ENCODE results near the gene LOXL3.

LOXL3 gene

DNA sequence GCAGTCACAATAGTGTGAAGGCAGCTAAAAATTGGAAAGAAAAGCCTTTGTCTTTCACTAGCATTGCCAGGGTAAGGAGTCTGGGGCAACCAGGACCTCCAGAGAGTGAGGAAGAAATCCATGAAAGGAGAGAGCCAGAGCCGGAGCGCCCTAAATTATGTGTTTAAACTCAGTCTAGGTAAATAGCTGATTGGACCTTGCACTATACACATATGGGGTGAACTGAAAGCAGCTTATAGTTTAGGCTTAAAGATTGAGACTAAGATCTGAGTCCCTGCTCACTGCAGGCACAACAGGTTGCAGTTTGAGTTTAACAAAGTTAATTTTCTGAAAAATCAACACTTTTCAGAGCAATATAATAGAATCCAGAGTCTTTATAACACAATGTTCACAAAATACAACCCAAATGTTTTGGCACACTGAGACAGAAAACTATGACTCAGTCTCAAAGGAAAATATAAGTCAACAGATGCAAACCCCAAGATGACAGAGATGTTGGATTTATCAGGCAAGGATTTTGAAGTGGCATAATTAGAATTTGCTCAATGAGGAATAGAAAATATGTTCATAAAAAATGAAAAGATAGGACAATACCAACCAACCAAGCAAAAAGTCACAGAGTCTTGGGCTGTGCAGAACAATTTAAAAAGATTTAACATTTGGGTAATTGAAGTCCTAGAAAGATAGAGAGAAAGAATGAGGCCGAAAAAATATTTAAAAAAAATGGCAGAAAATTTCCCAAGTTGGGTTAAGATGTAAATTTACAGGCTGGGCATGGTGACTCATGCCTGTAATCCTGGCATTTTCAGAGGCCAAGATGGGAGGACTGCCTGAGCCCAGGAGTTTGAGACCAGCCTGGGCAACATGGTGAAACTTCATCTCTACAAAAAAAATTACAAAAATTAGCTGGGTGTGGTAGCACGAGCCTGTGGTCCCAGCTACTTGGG is 40.4 kb upstream of the LOXL3 start:
- Histone ChIP-seq H3K27ac (no peak overlapping the region), H3K27me3 (replicated peaks) (peaks cover 4% of the 10 kb centered on the region), H3K36me3 (replicated peaks) (no peaks in the 10 kb centered on the region), H3K4me3 (ENCODE audit: low read depth, low read length) (no peak overlapping the region)
- in situ Hi-C loops (cut with HindIII; ENCODE audit: low pct_ligation_motif_present, low sequenced_read_pairs) = no loop called here
- no peak for TF ChIP-seq CTCF (IDR thresholded peaks at IDR 0.05; ENCODE audit: low read depth, low read length, missing control alignments)
- DNase-seq = no peak

GRCh38 chr2:74588664-74589063 is 34.9 kb upstream of the LOXL3 start:
- H3K36me3 ChIP-seq (replicated peaks) = no peaks in the 10 kb centered on the region
- in situ Hi-C loops (cut with HindIII; ENCODE audit: low pct_ligation_motif_present, low sequenced_read_pairs) = no loop called here
- peaks cover 4% of the 10 kb centered on the region for H3K27me3 ChIP-seq (replicated peaks)
- DNase-seq = no peak
- H3K4me3 ChIP-seq (ENCODE audit: low read depth, low read length) = no peak overlapping the region
- no peak for TF ChIP-seq CTCF (IDR thresholded peaks at IDR 0.05; ENCODE audit: low read depth, low read length, missing control alignments)
- H3K27ac ChIP-seq = no peak overlapping the region

DNA sequence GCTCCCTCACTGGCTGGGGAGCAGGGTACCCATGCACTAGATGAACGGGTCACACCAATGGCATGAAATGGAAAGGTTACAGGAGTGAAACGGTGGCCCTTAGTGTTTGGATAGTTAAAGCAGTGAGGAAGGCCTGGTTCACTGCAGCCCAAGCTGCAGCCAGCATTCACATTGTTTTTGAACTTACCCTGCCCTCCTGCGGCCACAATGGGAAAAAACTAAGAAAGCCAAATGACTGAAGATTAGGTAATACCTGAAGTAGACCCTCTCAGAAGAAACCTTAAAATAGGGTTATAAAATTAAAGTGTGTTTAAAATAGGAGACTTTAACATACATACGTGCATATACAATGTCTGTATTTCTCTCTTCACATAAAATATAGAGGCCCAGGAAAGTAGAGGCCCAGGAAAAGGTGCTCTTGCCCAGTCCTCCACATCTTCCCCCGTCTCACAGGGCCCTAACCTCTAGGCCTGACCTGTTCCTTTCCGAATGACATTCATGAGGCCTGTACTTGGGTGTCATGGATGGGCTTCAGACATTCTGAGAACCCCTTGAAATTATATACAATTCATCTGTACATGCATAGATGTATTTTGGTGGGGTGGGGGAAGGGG is 34.0 kb upstream of the LOXL3 start:
- TF ChIP-seq CTCF (IDR thresholded peaks at IDR 0.05; ENCODE audit: low read depth, low read length, missing control alignments) = peak; percentile 75
- Histone ChIP-seq H3K27ac (no peak overlapping the region), H3K27me3 (replicated peaks) (peaks cover 4% of the 10 kb centered on the region), H3K36me3 (replicated peaks) (no peaks in the 10 kb centered on the region), H3K4me3 (ENCODE audit: low read depth, low read length) (no peak overlapping the region)
- in situ Hi-C loops (cut with HindIII; ENCODE audit: low pct_ligation_motif_present, low sequenced_read_pairs) = no loop called here
- peak; percentile 65 for DNase-seq

DNA sequence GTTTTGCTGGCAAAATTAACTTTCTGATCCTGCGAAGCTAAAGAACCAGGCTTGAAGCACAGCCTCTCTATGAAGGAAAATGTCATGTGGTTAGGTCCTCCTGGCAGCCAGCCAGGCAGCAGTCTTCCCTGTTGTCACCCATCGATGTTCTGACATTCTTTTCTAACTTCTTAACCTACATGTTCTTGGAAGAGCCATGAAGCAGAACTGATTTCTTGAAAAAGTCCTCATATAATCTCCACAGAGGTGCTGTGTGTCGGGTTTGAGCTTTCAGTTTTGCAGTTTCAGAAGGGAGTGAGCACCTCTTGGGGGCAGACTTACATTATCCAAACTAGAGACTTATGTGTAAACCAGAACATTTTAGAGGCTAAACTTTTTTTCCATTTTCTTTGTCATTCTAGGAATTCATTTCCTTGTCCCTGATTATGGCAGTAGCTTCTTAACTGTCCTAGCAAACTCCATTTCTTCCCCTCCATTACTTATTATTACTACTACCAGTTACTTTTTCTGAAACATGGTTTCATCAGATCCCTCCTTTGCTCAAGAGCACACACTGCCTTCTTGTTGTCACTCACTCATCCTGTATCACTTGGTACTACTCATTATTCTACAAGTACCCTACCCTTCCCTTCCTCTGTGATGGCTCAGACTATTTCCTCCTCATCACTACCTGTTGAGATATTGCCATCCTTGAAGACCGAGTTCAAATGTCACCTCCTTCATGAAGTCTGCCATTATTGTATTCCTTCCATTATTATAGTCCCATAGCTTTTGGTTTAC is 31.9 kb upstream of the LOXL3 start:
- Histone ChIP-seq H3K4me3 (ENCODE audit: low read depth, low read length) (no peak overlapping the region), H3K36me3 (replicated peaks) (no peaks in the 10 kb centered on the region), H3K27ac (no peak overlapping the region), H3K27me3 (replicated peaks) (no peaks in the 10 kb centered on the region)
- peak; percentile 18 for TF ChIP-seq CTCF (IDR thresholded peaks at IDR 0.05; ENCODE audit: low read depth, low read length, missing control alignments)
- DNase-seq = no peak
- in situ Hi-C loops (cut with HindIII; ENCODE audit: low pct_ligation_motif_present, low sequenced_read_pairs) = no loop called here

GRCh38 chr2:74584088-74584645 is 30.4 kb upstream of the LOXL3 start:
- DNase-seq = no peak
- TF ChIP-seq CTCF (IDR thresholded peaks at IDR 0.05; ENCODE audit: low read depth, low read length, missing control alignments) = no peak
- in situ Hi-C loops (cut with HindIII; ENCODE audit: low pct_ligation_motif_present, low sequenced_read_pairs) = no loop called here
- H3K27ac ChIP-seq = peak overlapping the region; percentile 15
- no peaks in the 10 kb centered on the region for H3K27me3 ChIP-seq (replicated peaks)
- H3K4me3 ChIP-seq (ENCODE audit: low read depth, low read length) = no peak overlapping the region
- H3K36me3 ChIP-seq (replicated peaks) = no peaks in the 10 kb centered on the region

Data from brain microvascular endothelial cell (primary cell).